GM12892 (cell line): ENCODE results near the gene LCP2.

Experiments
- DNase-seq: peaks from one replicate; pipeline ENCODE4 v3.0.0; 2011; ENCODE audit not compliant: insufficient read length
- FAIRE-seq: peaks from 2 replicates; lab custom pipeline; 2011; peaks lifted over from hg19 to GRCh38; lab: Jason Lieb, UNC
- POLR2A ChIP-seq: IDR thresholded peaks from 2 replicates; pipeline ENCODE4 v1.6.1; 2011; ENCODE audit warnings: low read depth, low read length, control low read depth
- POLR2AphosphoS5 ChIP-seq: IDR thresholded peaks from 2 replicates; pipeline ENCODE4 v1.6.1; 2011; ENCODE audit warnings: low read depth, low read length, control low read depth
- TAF1 ChIP-seq: IDR thresholded peaks from 2 replicates; pipeline ENCODE4 v1.6.1; 2011; ENCODE audit warnings: low read depth, mild to moderate bottlenecking, control low read depth, low read length, borderline replicate concordance

LCP2 gene

GRCh38 chr5:170314541-170315095 lies 17.0 kb upstream of the LCP2 start:
- TF ChIP-seq TAF1 (no peak), POLR2A (no peak), POLR2AphosphoS5 (no peak)
- no peak for FAIRE-seq
- no peak for DNase-seq

GRCh38 chr5:170313816-170314215 lies 16.2 kb upstream of the LCP2 start:
- TF ChIP-seq POLR2AphosphoS5 (no peak), POLR2A (no peak), TAF1 (no peak)
- DNase-seq (no peak), FAIRE-seq (peak; percentile 30)

- TF ChIP-seq TAF1 (no peak), POLR2A (no peak), POLR2AphosphoS5 (no peak)
- DNase-seq (no peak), FAIRE-seq (peak; percentile 48)
Measured at GRCh38 chr5:170313344-170313743, 15.8 kb upstream of the LCP2 start.

- FAIRE-seq (no peak), DNase-seq (no peak)
- TF ChIP-seq POLR2AphosphoS5, result no peak
- TF ChIP-seq TAF1, result no peak
- no peak for TF ChIP-seq POLR2A
Measured at GRCh38 chr5:170312666-170313065, 15.1 kb upstream of the LCP2 start.

DNA sequence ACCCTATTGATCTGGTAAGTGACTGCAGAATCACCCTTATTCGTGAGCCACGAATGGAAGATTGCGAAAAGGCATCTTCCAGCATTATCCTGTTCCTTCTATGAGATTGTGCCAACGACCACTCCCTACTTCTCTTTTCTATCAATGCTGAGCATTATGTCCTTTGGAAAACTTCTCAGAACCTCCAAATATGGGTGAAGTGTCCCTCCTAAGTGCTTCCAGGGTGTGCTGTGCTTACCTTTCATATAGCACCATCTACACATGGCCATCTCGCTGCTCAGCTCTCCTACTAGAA lies 14.7 kb upstream of the LCP2 start:
- FAIRE-seq (no peak), DNase-seq (no peak)
- TF ChIP-seq POLR2AphosphoS5 (no peak), TAF1 (no peak), POLR2A (no peak)

DNA sequence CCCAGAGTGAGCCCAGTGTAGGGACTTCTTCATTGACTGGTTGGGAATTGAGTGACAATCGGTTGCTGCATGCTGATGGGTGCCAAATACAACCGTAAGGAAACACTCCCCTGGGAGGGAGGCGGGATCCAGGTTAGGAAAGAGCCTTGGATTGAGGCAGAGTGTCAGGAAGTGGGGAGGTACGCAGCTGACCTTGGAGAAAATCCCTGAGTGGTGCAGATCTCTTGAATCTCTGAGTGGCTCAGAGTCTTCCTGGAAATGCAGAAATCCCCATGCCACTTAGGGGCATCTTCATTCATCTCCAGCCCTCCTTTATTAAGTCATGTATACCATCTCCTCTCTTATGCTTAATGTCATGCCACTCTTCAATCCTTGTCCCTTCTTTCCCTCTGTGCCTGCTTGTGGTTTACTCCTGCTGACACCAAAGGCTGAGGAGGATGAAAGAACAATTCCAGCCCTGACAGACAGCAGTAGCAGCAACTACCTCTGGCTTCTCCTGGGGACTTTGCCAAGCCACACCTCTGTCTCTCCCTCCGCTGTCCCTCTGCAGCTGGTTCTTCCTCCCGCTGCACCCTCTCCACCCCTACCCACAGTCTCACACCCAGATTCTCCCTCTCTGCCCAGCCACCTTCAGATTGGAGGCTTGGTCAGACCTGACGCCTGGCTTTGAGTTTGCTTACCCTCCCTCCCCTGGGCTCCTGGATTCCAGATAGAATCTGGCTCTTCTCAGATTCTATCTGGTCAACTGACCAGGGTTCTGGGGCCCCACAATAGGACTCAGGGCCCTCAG lies 14.1 kb upstream of the LCP2 start:
- FAIRE-seq (no peak), DNase-seq (no peak)
- no peak for TF ChIP-seq POLR2AphosphoS5
- TF ChIP-seq POLR2A, result no peak
- no peak for TF ChIP-seq TAF1

DNA sequence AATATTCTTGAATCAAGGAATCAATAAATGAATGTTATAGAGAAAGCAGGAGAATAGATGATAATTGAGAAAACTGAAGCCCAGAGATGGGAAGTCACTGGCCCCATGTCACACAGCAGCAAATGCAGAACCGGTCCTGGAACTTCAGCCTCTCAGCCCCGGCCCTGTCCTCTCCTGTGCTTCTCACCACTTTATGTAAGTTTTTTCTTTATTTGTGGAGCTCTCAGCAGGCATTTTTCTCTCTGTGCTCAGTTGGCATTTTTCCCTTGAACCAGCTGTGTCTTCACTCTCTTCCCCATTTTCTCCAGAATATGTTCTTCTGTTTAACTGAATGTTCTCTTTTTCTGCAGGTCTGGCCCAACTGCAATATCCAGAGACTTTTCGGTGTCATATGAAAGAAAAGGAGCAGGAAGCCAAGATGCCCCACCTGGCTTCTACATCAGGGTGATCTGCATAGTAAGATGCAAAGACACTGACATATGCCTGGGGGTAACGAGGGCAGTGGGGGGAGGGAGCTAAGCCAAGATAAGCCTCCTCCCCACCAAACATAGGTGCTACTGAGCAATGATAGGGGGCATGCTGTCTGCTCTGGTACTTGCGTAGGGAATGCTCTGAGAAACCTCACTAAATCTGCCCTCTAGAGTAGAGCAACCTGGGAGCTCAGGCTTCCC lies 12.8 kb upstream of the LCP2 start:
- FAIRE-seq (no peak), DNase-seq (no peak)
- TF ChIP-seq POLR2A, result no peak
- TF ChIP-seq TAF1, result no peak
- TF ChIP-seq POLR2AphosphoS5, result no peak

- no peak for TF ChIP-seq TAF1
- TF ChIP-seq POLR2A, result no peak
- no peak for FAIRE-seq
- no peak for DNase-seq
Measured at GRCh38 chr5:170308686-170309085, 11.1 kb upstream of the LCP2 start.

- FAIRE-seq (peak; percentile 91), DNase-seq (no peak)
- no peak for TF ChIP-seq POLR2A
- no peak for TF ChIP-seq TAF1
- TF ChIP-seq POLR2AphosphoS5, result no peak
Measured at GRCh38 chr5:170307575-170308465, 10.2 kb upstream of the LCP2 start.

DNA sequence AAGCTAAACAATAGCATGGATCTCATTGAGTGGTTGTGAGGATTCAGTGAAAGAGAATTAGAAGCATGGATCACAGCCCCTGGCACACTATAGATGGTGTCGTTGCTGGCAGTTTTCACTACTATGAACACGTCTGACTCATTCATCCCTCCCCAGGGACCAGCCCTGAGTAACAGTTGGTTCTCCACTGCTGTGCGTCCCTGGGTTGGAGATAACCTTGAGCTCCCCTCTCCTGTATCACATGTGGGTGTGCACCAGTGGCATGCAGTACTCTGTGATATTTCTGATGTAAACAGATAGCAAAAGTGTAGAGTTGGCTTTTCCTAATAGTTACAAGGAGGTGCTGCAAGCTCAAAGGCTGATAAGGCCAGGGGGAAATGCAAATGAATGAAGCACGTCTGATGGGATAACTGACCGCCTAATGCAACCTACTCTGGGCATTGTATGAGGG lies 8.8 kb upstream of the LCP2 start:
- peak; percentile 80 for TF ChIP-seq POLR2A
- TF ChIP-seq TAF1, result no peak
- peak; percentile 74 for TF ChIP-seq POLR2AphosphoS5
- DNase-seq (no peak), FAIRE-seq (peak; percentile 81)

GRCh38 chr5:170305646-170306025 lies 8.1 kb upstream of the LCP2 start:
- DNase-seq, result no peak
- TF ChIP-seq TAF1, result no peak
- TF ChIP-seq POLR2AphosphoS5, result no peak
- TF ChIP-seq POLR2A, result no peak
- no peak for FAIRE-seq
